Measurements from ENCODE around the gene DHRSX. TPM values are rescaled to one million over a fixed set of nuclear protein-coding genes. Genes with fewer than 3 reads are reported as not detected.

Gene DHRSX
- total RNA-seq, 3 donors from 2014 or later (not counting 1 experiment from before 2014, with no cell fraction given), result 21.5 to 26.1 (median 22.9) TPM

- Histone ChIP-seq H3K4me3 (ENCODE audit: low read length) (no peak overlapping the region), H3K9me3 (ENCODE audit: control insufficient read depth, insufficient read depth, low read length) (no peaks in the 10 kb centered on the region), H3K27ac (ENCODE audit: low read length) (no peak overlapping the region), H3K36me3 (ENCODE audit: control insufficient read depth, insufficient read depth, low read length) (no peaks in the 10 kb centered on the region), H3K27me3 (ENCODE audit: control insufficient read depth, insufficient read depth, low read length) (no peaks in the 10 kb centered on the region), H3K4me1 (ENCODE audit: control insufficient read depth, insufficient read depth, low read length) (no peaks in the 10 kb centered on the region)
- ATAC-seq (peak in 2 of 3 donors; percentile 15 to 41), DNase-seq (no peak)
- Mint-ChIP-seq H3K27ac (no peak overlapping the region), H3K27me3 (ENCODE audit: low read depth in 2 of 2) (no peaks in the 10 kb centered on the region), H3K4me1 (no peaks in the 10 kb centered on the region), H3K36me3 (peaks cover 15% of the 10 kb centered on the region), H3K4me3 (no peak overlapping the region), H3K9me3 (no peaks in the 10 kb centered on the region)
- intact Hi-C loops (cut with micrococcal nuclease), result no loop called here
- WGBS (ENCODE audit: insufficient coverage), result 94% methylated on average over 1 of the region's 1 CpG
- no peak for TF ChIP-seq CTCF (IDR thresholded peaks at IDR 0.05)
Measured at GRCh38 chrX:2416851-2417604, 83.7 kb downstream of the DHRSX start.

GRCh38 chrX:2414384-2414783 lies 86.4 kb downstream of the DHRSX start:
- WGBS (ENCODE audit: insufficient coverage), result 91% methylated on average over 2 of the region's 2 CpGs

GRCh38 chrX:2413969-2414368 lies 86.8 kb downstream of the DHRSX start:
- Mint-ChIP-seq H3K4me1 (no peaks in the 10 kb centered on the region), H3K9me3 (no peaks in the 10 kb centered on the region), H3K4me3 (no peak overlapping the region), H3K36me3 (no peaks in the 10 kb centered on the region), H3K27me3 (ENCODE audit: low read depth in 2 of 2) (no peaks in the 10 kb centered on the region), H3K27ac (no peak overlapping the region)
- TF ChIP-seq CTCF (IDR thresholded peaks at IDR 0.05), result no peak
- no peak overlapping the region for H3K27ac ChIP-seq (ENCODE audit: low read length)
- no peaks in the 10 kb centered on the region for H3K4me1 ChIP-seq (ENCODE audit: control insufficient read depth, insufficient read depth, low read length)
- 93% methylated on average over 2 of the region's 2 CpGs for WGBS (ENCODE audit: insufficient coverage)
- DNase-seq (no peak), ATAC-seq (no peak)
- H3K9me3 ChIP-seq (ENCODE audit: control insufficient read depth, insufficient read depth, low read length), result no peaks in the 10 kb centered on the region
- H3K4me3 ChIP-seq (ENCODE audit: low read length), result no peak overlapping the region
- intact Hi-C loops (cut with micrococcal nuclease), result no loop called here
- no peaks in the 10 kb centered on the region for H3K27me3 ChIP-seq (ENCODE audit: control insufficient read depth, insufficient read depth, low read length)
- no peaks in the 10 kb centered on the region for H3K36me3 ChIP-seq (ENCODE audit: control insufficient read depth, insufficient read depth, low read length)

More at GRCh38 chrX:2414384-2414783, 86.4 kb downstream of the DHRSX start:
- no peaks in the 10 kb centered on the region for H3K27me3 Mint-ChIP-seq (ENCODE audit: low read depth in 2 of 2)
- H3K4me3 ChIP-seq (ENCODE audit: low read length), result no peak overlapping the region
- no peaks in the 10 kb centered on the region for H3K36me3 Mint-ChIP-seq
- TF ChIP-seq CTCF (IDR thresholded peaks at IDR 0.05), result no peak
- H3K4me1 ChIP-seq (ENCODE audit: control insufficient read depth, insufficient read depth, low read length), result no peaks in the 10 kb centered on the region
- no peaks in the 10 kb centered on the region for H3K9me3 ChIP-seq (ENCODE audit: control insufficient read depth, insufficient read depth, low read length)
- no peaks in the 10 kb centered on the region for H3K36me3 ChIP-seq (ENCODE audit: control insufficient read depth, insufficient read depth, low read length)
- no peak overlapping the region for H3K27ac Mint-ChIP-seq
- H3K9me3 Mint-ChIP-seq, result no peaks in the 10 kb centered on the region
- no peaks in the 10 kb centered on the region for H3K27me3 ChIP-seq (ENCODE audit: control insufficient read depth, insufficient read depth, low read length)
- no peak overlapping the region for H3K27ac ChIP-seq (ENCODE audit: low read length)
- DNase-seq (no peak), ATAC-seq (no peak)
- H3K4me3 Mint-ChIP-seq, result no peak overlapping the region
- H3K4me1 Mint-ChIP-seq, result no peaks in the 10 kb centered on the region
- intact Hi-C loops (cut with micrococcal nuclease), result no loop called here

GRCh38 chrX:2412131-2412530 lies 88.6 kb downstream of the DHRSX start:
- 97% methylated on average over 9 of the region's 9 CpGs for WGBS (ENCODE audit: insufficient coverage)

More at GRCh38 chrX:2412131-2412530, 88.6 kb downstream of the DHRSX start:
- ATAC-seq (no peak), DNase-seq (no peak)
- H3K9me3 ChIP-seq (ENCODE audit: control insufficient read depth, insufficient read depth, low read length), result peaks cover 3% of the 10 kb centered on the region
- Mint-ChIP-seq H3K27me3 (ENCODE audit: low read depth in 2 of 2) (no peaks in the 10 kb centered on the region), H3K36me3 (peaks cover 4% of the 10 kb centered on the region), H3K4me3 (no peak overlapping the region), H3K4me1 (no peaks in the 10 kb centered on the region), H3K27ac (no peak overlapping the region), H3K9me3 (no peaks in the 10 kb centered on the region)
- no peak for TF ChIP-seq CTCF (IDR thresholded peaks at IDR 0.05)
- no peak overlapping the region for H3K27ac ChIP-seq (ENCODE audit: low read length)
- no peaks in the 10 kb centered on the region for H3K27me3 ChIP-seq (ENCODE audit: control insufficient read depth, insufficient read depth, low read length)
- H3K4me1 ChIP-seq (ENCODE audit: control insufficient read depth, insufficient read depth, low read length), result no peaks in the 10 kb centered on the region
- intact Hi-C loops (cut with micrococcal nuclease), result no loop called here
- no peak overlapping the region for H3K4me3 ChIP-seq (ENCODE audit: low read length)
- no peaks in the 10 kb centered on the region for H3K36me3 ChIP-seq (ENCODE audit: control insufficient read depth, insufficient read depth, low read length)
